ENCODE measurements around the gene BABAM1.
A peak's percentile ranks its signal among the peaks of the same experiment; 100 is the strongest.

BABAM1 gene

GRCh38 chr19:17303940-17304267, 36.7 kb downstream of the BABAM1 start:
- DNase-seq (ENCODE audit: low spot score), result no peak

GRCh38 chr19:17304386-17305215, 37.4 kb downstream of the BABAM1 start:
- peak; percentile 23 for DNase-seq (ENCODE audit: low spot score)

GRCh38 chr19:17305216-17305516, 37.9 kb downstream of the BABAM1 start:
- no peak for DNase-seq (ENCODE audit: low spot score)

- peak; percentile 98 for DNase-seq (ENCODE audit: low spot score)
These were observed 38.5 kb downstream of the BABAM1 start, which contains the start of gene MRPL34 for GRCh38 chr19:17305517-17306284. TSS of gene MRPL34 (plus strand) at chr19:17305872. CDS start at chr19:17305893, 21 bp downstream.

- DNase-seq (ENCODE audit: low spot score), result no peak
These were observed 39.1 kb downstream of the BABAM1 start for GRCh38 chr19:17306285-17306714.

GRCh38 chr19:17307876-17308377, 40.7 kb downstream of the BABAM1 start:
- DNase-seq (ENCODE audit: low spot score), result no peak

GRCh38 chr19:17309198-17309964, 42.1 kb downstream of the BABAM1 start, which contains the start of gene DDA1:
TSS of gene DDA1 (plus strand) at chr19:17309563. CDS start at chr19:17309655, 92 bp downstream.
- DNase-seq (ENCODE audit: low spot score), result peak; percentile 100

GRCh38 chr19:17309965-17310461, 42.8 kb downstream of the BABAM1 start:
- no peak for DNase-seq (ENCODE audit: low spot score)

GRCh38 chr19:17311455-17312188, 44.4 kb downstream of the BABAM1 start:
- no peak for DNase-seq (ENCODE audit: low spot score)

- DNase-seq (ENCODE audit: low spot score), result no peak
These were observed 45.2 kb downstream of the BABAM1 start for GRCh38 chr19:17312189-17313113.

- no peak for DNase-seq (ENCODE audit: low spot score)
These were observed 46.9 kb downstream of the BABAM1 start for GRCh38 chr19:17314007-17314593.

GRCh38 chr19:17318966-17319365, 51.7 kb downstream of the BABAM1 start:
- no peak for DNase-seq (ENCODE audit: low spot score)

GRCh38 chr19:17319473-17320238, 52.4 kb downstream of the BABAM1 start:
- DNase-seq (ENCODE audit: low spot score), result no peak

GRCh38 chr19:17320435-17320834, 53.2 kb downstream of the BABAM1 start:
- DNase-seq (ENCODE audit: low spot score), result no peak

GRCh38 chr19:17321655-17322489, 54.6 kb downstream of the BABAM1 start:
- DNase-seq (ENCODE audit: low spot score), result no peak

- DNase-seq (ENCODE audit: low spot score), result no peak
These were observed 55.6 kb downstream of the BABAM1 start for GRCh38 chr19:17322854-17323253.

GRCh38 chr19:17323300-17323963, 56.2 kb downstream of the BABAM1 start:
- no peak for DNase-seq (ENCODE audit: low spot score)

- DNase-seq (ENCODE audit: low spot score), result no peak
These were observed 56.7 kb downstream of the BABAM1 start for GRCh38 chr19:17323964-17324332.
